T47D (cell line): ENCODE measurements around the gene BTBD9.

ENCODE experiments used
- DNase-seq, 2 experiments: peaks; one replicate each; pipeline versions ENCODE4 v3.0.0 to v3.0.0-alpha.2; 2011 to 2012; ENCODE audit warnings: low read depth in 1 of 2, low spot score in 1 of 2
- JUND ChIP-seq: IDR thresholded peaks from 2 replicates; pipeline ENCODE4 v1.6.1; 2012; ENCODE audit warnings: low read depth
- in situ Hi-C: cut with HindIII; loops from 2 replicates; pipeline ENCODE4 v1.10.0; 2016; ENCODE audit warnings: low sequenced_read_pairs, low pct_unique_long_range_greater_than_20kb

Gene BTBD9

DNA sequence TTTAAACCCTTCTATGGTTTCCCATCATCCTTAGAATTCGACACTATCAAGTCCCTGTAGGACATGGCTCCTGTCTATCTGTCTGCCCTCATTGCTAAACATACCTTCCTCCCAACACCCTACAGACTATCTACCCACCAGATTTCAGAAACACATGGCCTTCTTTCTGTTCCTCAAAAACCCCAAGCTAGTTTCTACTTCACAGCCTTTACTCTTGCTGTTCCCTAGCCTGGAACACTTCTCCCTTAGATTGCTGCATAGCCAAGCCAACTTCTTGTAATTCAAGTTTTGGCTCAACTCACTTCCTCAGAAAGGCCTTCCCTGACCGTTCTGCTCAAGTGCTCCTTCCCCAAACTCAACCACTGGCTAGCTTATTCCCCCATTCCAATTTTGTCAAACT, 156.2 kb downstream of the BTBD9 start:
- no peak for TF ChIP-seq JUND
- DNase-seq = no peak
- in situ Hi-C loops = no loop called here

DNA sequence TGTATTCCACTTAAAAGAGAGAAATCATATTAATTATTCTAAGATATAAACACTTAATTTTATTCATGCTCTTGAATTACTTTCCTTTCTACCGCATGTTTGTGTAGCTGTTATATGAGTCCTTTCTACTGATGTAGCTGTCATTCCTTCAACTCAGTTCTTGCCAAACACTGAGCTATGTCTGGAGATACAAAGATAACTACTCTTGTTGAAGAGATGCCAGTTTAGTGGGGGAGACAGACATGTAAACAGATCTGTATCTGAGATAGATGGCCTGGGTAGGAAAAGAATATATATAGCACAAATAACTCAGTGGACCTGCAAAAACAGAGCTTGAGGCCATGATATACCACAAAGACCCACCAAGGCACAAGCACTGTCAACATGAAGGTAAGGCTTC, 157.3 kb downstream of the BTBD9 start:
- peak; percentile 12 to 59 for DNase-seq
- in situ Hi-C loops = no loop called here
- TF ChIP-seq JUND = no peak; the same call in 1 of the 2 replicates

- in situ Hi-C loops = no loop called here
- DNase-seq = no peak
- TF ChIP-seq JUND = no peak
Measured at GRCh38 chr6:38481851-38482250, 157.9 kb downstream of the BTBD9 start.

DNA sequence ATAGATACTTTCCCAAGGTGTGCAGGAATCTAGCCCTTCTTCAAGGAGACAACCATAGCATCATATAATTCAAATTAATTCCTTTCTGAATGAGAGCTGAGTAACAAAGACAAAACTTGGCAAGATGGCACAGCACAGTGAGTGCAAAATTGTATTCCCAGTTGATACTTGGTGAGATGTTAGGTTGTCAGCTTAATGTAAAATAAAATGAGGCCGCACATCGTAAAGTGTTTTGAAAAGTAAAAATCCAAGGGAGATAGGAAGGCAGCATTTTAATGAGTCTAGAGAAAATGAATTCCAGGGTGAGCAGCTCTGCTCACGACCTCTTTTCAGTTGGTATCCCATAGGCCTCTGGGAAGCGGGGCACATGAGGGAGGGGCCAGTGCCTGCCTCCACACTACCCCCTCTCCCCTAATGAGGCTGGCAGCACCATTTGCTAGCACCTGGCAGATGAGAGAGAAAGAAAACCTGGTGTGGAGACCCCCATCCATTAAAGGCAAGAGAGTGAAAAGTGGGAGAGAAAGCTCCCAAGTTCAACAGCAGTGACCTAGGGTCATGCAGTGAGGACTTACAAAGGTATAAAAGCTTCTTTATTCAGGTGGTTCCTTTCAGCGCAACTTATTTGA, 158.4 kb downstream of the BTBD9 start:
- no peak for DNase-seq
- in situ Hi-C loops = no loop called here
- TF ChIP-seq JUND = no peak

GRCh38 chr6:38480036-38480435, 159.7 kb downstream of the BTBD9 start:
- no peak for TF ChIP-seq JUND
- in situ Hi-C loops = no loop called here
- no peak for DNase-seq

DNA sequence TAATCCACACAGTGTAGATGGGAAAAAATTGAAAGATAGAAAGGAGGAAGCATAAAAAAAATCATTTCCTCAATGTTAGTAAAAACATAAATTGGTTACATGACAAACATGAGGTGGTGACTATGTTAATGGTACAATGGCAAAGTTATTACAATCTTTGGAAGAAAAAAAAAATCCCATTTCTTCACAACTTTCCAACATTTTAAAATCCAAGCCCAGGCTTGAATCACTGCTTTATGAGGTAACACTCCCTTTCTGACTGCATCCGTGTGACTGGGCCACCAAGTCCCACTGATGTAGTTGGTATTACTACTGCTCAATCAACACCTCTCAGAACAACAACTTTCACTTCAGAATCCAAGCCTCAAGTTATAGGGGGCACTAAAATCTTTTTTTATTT, 160.4 kb downstream of the BTBD9 start:
- in situ Hi-C loops = no loop called here
- no peak for DNase-seq
- no peak for TF ChIP-seq JUND

- no peak for TF ChIP-seq JUND
Measured at GRCh38 chr6:38477680-38478260, 162.0 kb downstream of the BTBD9 start.

DNA sequence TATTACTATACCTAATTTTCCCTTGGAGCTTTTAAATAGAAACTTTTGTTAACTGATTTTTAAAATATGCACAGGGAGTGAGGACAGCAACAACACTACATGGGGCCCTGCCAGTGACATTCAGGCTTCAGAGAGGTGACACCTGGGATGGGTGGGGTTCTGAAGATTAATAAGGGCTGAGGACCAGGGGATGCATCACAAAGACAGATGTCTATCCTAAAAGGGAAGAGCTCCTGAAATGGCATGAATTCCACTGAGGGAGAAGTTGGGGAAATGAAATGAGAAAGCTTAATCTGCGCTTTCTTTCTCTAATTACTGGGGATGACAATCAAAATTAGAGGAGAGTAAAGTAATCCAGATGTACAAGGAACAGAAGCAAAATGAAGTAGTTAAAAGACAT, 162.8 kb downstream of the BTBD9 start:
- TF ChIP-seq JUND = no peak
- in situ Hi-C loops = no loop called here
- no peak for DNase-seq

More at GRCh38 chr6:38477680-38478260, 162.0 kb downstream of the BTBD9 start:
- in situ Hi-C loops = no loop called here
- no peak for DNase-seq

DNA sequence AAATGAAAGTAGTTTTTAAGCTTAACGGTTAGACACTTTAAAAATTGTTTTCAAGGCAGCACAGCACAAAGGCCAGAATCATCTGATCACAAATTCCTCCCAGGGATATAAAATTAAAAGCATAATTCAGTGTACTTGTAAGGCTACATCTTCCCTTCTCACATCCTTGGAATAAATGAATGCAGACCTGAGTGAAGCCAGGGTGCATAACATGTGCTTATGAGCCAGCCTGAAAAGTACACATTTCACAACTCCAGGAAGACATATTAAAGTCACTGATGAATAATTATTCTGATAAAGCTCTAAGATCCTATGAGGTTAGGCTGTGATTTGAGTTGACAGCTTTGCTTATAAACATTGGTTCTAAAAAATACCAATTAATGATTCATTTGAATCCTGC, 163.6 kb downstream of the BTBD9 start:
- no peak for DNase-seq
- in situ Hi-C loops = no loop called here
- no peak for TF ChIP-seq JUND

DNA sequence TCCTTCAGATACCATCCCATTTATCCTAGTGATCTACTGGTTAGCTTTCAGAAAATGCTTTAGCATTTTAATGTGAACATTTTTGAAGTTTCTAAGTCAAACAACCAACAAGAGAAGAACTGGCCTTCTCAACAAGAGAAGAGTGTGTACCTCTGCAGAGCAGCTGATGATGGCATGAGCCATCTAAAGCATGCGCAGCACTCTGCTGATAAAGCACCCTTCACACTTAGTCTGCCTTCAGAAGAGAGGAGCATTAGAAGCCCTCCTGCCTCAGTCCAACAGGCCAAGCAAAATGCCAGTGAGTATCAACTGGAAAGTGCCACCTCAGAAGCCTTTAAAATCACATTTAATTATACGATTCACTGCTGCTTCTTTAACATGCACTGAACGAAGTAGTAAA, 169.2 kb downstream of the BTBD9 start:
- in situ Hi-C loops = no loop called here
- DNase-seq = no peak
- no peak for TF ChIP-seq JUND

GRCh38 chr6:38467566-38467965, 172.2 kb downstream of the BTBD9 start:
- no peak for TF ChIP-seq JUND
- no peak for DNase-seq
- in situ Hi-C loops = no loop called here

- in situ Hi-C loops = no loop called here
- peak in 1 of 2 experiments; percentile 34 for DNase-seq
- TF ChIP-seq JUND = no peak
Measured at GRCh38 chr6:38460186-38460585, 179.5 kb downstream of the BTBD9 start.

GRCh38 chr6:38459291-38459690, 180.4 kb downstream of the BTBD9 start:
- TF ChIP-seq JUND = no peak
- in situ Hi-C loops = no loop called here

GRCh38 chr6:38453861-38454260, 185.9 kb downstream of the BTBD9 start:
- TF ChIP-seq JUND = no peak
- no peak for DNase-seq
- in situ Hi-C loops = no loop called here

More at GRCh38 chr6:38459291-38459690, 180.4 kb downstream of the BTBD9 start:
- DNase-seq = no peak
